ENCODE data around the gene ZBED4.

GRCh38 chr22:49927483-49928184, 74.0 kb downstream of the ZBED4 start:
- TF ChIP-seq CTCF (conservative IDR thresholded peaks at IDR 0.05 in 1 of 2, IDR thresholded peaks at IDR 0.05 in 1 of 2; ENCODE audit: low read depth in 1 of 2, low read length in 2 of 2) (no peak), EZH2 (IDR thresholded peaks at IDR 0.05; ENCODE audit: low read length, missing control alignments) (no peak)

All from fibroblast of lung (primary cell).